Jurkat, Clone E6-1 (cell line): ENCODE results near the gene ST6GALNAC3.

Experiments used
- DNase-seq: peaks from one replicate; pipeline ENCODE4 v3.0.0-alpha.2; 2011; ENCODE audit warnings: low read depth, low spot score
- H3K4me3 ChIP-seq: 2 replicates; pipeline ENCODE4 v1.5.1; 2011; ENCODE audit warnings: mild to moderate bottlenecking, low read length, control low read depth, moderate library complexity

Gene ST6GALNAC3

DNA sequence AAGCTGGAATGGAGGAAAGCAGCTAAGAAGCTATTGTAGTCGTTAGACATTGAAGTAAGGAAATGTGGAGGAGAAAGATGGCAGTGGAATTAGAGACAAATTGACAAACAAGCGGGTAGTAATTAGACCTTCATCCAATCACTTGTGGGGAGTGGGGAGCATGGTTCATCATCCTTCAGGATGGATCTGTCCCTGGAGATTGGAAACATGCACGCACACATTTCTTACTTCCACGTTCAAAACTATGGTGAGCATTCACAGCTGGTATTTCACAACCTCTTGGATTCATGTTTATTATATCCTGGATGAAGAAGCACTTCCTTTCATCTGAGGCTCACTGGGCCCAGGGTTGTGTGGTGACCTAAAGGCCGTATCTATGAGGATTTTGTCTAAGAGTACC is 188.1 kb downstream of the ST6GALNAC3 start:
- DNase-seq = no peak

DNA sequence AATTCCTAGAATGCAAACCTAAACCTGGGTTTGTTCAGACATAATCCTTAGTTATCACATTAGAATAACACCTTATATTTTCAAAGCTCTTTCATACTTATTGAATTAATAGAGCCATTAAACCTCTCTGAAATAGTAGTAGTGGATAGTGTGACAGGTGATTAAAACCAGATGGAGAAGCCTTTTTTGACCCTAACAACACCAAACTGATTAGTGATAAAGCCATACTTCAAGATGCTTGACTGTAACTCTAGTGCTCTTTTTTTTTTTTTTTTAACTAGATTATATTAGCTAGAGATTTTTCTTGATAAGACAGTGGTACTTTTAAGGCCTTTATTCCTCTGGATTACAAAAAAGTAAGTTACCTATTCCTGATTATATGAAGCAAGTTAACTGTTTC is 190.1 kb downstream of the ST6GALNAC3 start:
- no peak overlapping the region for H3K4me3 ChIP-seq
- no peak for DNase-seq

More for the DNA sequence above, 188.1 kb downstream of the ST6GALNAC3 start:
- no peak overlapping the region for H3K4me3 ChIP-seq

DNA sequence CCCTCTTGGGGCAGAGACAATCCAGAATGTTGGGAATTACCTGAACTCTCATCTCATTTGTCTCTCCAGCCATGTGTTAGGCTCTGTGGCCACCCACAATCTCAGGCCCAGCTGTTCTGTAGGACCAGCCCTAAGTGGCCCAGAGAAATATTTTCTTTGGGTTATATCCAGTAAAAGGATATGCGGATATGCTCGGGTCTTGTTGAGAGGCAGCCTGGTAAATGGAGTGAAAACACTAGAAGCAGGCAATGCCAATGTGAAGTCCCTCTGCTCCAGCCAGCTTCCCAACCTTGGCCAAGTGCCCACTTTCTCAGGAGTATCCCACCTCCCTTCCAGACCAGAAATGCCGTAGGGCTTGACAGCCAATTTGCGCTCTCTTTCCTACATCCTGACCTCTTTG is 192.2 kb downstream of the ST6GALNAC3 start:
- DNase-seq = no peak
- H3K4me3 ChIP-seq = no peak overlapping the region

DNA sequence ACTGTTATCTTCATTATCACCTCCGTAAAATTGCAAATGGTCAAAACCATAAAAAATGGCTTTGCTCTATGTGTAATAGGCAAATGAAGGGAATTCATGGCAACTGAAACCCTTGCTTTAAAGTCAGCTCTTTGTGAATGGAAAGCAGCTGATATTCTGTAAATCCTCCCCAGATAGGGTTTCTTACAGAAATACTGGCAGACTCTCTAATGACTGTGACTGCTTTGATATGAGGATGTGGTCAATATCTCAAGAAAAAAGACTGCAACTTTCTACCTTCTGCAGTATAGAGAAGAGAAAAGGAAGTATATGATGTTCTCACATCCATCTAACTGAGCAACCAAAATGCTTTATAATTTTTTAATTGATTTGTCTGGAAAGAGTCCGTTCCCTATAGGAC is 193.1 kb downstream of the ST6GALNAC3 start:
- no peak overlapping the region for H3K4me3 ChIP-seq
- DNase-seq = peak; percentile 89

DNA sequence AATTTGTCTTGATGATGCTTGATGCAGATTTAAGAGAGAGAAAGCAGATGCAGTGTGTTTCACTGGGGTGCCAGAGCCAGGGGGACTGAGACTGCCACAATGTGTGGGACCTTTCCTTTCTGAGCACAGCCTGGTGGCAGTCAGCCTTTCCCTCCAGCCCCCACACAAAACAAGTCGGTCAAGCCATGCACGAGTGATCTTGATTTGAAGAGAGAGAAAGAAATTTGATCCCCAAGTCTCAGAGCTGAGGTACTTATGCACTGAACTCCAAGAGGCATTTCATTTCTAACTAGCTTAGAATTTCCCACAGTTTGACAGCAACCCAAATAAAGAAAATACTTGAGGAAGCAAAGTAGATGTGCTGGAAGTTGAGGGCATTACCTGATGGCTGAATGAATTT is 193.8 kb downstream of the ST6GALNAC3 start:
- DNase-seq = no peak
- H3K4me3 ChIP-seq = no peak overlapping the region

DNA sequence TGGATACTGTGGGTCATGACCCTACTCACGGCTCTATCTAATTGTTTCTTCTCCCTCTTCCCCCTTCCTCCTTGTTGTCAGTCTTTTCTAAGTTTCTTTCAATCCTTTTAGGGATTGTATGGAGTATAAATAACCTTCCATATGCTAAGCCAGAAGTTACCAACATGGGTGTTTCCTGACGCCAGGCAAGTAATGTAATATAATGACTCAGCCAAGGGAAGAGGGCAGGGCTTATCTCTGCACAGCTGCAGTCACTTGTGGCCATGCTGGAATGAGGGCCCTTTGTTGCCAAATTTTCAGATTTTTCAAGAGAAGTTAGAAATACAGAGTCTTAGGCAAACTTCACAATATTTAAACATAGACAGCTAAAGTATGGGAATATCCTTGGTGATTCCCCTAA is 194.6 kb downstream of the ST6GALNAC3 start:
- peak; percentile 48 for DNase-seq

DNA sequence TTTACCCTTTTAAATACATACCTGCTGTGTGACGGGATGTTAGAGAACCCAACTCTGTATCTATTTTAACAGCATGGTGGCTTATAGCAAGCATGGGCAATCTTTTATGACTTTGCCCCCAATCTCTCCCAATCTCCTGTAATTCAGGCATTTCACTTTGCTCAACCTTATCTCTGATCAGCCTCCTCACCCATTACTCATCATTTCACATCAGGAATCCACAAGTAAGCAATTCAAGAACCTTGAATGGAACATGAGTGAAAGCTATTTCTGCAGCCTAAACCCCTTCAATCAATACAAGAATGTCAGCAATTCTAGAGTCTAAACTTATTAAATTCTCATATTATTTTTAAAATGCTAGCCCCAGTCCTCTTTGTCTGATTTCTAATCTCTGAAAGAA is 199.8 kb downstream of the ST6GALNAC3 start:
- DNase-seq = no peak
- no peak overlapping the region for H3K4me3 ChIP-seq

More for the DNA sequence above, 194.6 kb downstream of the ST6GALNAC3 start:
- H3K4me3 ChIP-seq = no peak overlapping the region

DNA sequence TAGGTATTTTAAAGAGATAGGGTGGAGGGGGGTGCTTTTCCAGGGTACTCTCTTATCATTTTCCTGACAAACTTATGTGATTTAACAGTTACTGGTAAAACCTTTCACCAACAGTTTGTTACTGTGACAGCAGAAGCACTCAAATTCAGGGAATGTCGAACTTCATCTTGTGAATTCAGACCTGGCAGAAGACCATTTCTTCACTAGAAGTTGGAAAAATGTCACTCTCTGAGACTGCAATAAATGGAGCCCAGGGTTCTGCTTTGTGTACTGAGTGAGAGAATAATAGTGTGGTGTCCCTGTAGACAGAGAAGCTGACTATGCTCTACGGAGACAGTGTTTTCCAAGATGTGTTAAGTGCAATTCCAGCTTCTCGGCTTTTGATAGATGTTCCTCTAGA is 200.2 kb downstream of the ST6GALNAC3 start:
- DNase-seq = no peak
- no peak overlapping the region for H3K4me3 ChIP-seq

DNA sequence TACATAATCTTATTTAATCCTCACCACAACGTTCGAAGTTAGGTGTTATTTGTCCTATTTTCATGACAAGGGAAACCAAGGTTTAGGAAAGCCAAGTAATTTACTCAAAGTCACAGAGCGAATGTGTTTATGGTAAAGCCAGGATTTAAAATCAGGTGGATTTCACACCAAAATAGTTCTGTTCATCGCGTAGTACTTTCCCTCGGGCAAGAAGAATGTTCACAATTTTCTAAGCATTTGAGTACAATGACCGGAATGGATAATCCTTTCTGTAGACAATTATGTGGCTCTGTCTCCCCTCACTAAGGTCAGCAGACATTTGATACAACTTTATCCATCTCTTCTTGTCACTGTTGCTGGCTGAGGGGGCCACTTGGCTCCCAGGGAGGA is 204.2 kb downstream of the ST6GALNAC3 start:
- no peak overlapping the region for H3K4me3 ChIP-seq
- DNase-seq = no peak

DNA sequence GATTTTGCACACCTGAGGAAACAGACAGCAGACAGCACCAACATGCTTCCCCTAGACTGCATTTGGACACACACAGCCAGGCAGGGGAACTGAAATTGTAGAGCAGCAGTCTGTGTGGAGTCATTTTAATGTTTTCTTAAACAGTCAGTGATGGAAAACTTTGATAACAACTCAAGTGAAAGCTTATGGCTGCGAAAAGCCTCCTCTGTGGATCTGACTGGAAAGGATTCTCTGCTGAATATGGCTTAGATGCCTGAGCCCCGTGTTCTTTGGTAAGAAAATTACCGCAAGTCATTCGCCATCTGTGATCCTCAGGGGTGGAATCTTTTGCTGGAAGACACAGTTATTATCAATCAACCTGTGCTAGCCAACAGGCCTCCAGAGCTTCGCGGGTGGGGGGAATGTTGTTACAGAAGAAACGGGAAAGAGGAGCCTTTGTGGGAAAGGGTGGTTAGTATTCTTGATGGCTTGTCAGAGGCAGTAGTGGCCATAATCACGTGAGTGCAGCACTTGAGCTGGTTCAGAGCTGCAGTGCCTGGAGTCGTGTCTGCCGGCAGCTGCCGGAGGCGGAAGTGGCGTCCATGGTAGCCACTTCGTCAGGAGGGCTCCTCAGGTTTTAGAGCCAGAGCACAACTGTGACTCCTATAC is 204.7 kb downstream of the ST6GALNAC3 start:
- no peak overlapping the region for H3K4me3 ChIP-seq
- DNase-seq = no peak

DNA sequence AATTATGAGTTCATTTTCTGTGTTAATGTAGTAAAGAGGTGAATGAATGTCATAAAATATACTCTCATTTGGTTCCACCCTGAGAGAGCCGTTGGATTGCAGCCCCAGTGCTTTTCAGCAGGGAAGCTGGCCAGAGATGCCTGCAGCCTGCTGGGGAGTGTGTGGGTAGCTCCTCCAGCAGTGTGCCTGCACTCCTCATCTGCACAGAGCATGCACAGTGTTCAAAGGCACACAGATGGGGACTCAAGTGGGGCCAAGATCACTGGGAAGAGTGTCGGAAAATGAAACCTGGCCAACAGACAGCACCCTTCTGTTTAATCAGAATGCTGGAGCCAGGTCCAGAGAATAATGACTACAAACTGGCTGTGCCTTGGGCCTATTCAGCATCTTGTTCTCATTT is 206.8 kb downstream of the ST6GALNAC3 start:
- no peak for DNase-seq
- H3K4me3 ChIP-seq = no peak overlapping the region

DNA sequence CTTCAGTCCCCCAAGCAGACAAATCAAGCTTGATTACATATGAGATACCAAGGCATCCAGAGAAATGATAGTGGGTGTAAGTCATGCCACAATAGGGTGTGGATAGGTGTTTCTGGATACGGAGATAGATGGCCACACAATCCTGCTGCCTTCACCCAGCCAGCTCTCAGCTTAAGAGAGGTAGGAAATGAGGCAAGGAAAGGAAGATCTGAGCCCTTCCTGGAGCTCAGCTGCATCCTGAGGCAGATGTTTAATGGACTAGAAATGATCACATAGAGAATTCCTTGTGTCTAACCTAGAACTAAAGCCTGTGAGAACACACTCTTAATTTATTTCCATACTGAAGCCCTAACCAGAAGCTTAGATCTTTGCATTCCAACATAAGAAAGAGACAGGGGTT is 210.3 kb downstream of the ST6GALNAC3 start:
- no peak overlapping the region for H3K4me3 ChIP-seq
- DNase-seq = no peak

DNA sequence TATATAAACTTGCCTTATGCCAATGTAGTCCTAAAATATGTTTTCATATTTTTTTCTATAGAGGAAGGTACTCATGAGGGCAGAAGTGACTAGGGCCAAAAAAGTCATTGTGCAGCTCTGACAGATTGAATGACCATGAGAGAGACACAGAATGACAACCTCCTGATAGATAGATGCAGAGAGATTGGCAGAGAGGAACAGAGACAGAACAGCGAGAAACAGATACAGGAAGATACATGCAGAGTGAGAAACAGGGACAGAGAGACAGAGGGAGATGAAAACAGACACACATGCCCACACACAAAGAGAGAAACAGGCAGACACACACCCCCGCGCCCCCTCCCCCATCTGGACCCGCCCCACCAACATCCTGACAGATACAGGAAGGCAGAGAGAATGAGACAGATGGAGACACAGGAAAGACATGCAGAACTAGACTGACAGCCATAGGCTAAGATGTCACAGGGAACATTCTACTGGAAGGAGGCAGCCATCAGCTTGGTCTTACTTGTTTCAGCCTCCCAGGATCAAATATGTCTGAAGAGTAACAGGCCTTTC is 211.1 kb downstream of the ST6GALNAC3 start:
- DNase-seq = no peak
- no peak overlapping the region for H3K4me3 ChIP-seq

DNA sequence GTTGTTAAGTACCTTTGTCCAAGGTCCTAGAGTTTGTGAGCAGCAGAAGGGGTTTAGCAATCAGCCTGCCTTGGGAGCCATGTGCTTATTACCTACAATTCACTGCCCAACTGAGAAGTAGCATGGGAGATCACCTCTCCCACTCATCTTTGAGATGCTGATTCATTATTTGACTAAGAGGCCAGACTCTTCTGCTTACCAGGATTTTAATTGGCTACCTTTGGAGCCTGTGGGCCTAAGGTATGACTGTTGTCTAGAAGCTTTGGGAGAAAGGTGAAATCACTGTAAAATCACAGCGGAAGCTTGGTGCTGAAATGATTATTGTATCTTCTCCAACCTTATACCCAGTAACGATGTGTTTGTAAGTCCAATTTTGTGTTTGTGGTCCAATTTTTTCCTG is 213.4 kb downstream of the ST6GALNAC3 start:
- H3K4me3 ChIP-seq = no peak overlapping the region
- no peak for DNase-seq

DNA sequence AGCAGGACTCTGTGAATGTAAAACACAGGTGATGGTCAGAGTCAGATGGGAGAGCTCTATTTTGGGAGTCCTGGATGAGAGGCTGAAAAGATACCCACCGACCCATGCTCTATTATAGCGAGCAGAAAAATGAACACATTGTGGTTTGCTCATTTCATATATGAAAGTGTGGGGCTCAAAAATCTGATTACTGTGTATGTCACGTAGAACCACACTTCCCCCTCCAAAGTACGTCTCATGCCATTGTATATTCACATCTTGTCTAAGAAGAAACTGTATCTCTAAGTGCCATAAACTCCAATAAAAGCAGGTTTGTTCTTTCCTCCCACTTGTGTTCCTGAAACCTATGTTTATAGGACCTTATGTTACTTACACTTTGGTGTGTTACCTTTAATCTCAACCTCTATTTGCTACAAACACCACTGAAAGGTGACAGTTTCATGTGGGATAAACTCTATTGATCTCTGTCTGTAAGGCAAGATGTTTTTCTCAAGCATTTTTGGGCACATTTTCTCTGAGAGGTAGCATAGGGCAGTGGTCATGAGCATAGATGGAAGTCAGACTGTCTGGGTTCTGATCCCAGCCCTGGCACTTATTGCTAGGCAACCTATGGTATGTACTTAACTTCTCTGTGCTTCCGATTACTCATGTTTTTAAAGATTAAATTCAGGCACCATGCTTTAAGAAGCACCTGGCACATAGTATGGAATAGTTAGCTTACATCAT is 214.4 kb downstream of the ST6GALNAC3 start:
- H3K4me3 ChIP-seq = no peak overlapping the region
- no peak for DNase-seq

DNA sequence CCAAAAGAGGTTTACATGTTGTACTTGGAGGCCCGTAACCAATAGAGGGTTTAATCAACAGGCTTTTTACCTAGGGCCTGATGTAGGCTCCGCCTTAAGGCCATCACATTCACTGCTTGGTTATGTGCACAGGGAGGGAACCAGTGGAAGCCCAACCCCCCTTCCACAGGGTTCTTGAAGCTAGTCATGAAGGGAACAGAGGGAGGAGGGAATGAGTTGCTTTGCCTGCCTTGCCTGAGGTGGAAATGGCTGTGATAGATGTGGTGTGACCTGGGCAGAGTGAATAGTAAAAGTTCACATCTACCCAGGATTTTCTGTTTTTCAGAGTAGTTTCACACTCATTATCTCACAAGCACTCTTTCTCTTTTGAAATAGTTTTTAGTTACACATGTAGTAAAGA is 215.1 kb downstream of the ST6GALNAC3 start:
- no peak for DNase-seq
- H3K4me3 ChIP-seq = no peak overlapping the region

DNA sequence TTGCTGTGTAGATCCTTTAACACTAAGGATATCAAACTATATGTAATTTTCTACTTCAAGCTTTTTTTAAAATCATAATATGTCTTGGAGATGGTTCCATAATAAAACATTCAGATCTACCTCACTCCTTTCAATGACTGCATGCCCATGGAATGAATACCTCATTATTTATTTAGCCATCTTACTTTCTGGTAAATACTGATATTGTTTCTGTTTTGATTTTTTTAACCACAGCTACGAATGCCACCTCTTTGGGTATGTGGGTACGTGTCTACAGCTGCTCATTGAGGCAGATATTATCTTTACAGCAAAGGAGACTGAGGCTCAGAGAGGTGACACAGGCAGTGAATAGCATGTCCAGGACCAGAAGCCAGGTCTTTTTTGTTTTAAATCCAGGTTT is 215.7 kb downstream of the ST6GALNAC3 start:
- H3K4me3 ChIP-seq = no peak overlapping the region

DNA sequence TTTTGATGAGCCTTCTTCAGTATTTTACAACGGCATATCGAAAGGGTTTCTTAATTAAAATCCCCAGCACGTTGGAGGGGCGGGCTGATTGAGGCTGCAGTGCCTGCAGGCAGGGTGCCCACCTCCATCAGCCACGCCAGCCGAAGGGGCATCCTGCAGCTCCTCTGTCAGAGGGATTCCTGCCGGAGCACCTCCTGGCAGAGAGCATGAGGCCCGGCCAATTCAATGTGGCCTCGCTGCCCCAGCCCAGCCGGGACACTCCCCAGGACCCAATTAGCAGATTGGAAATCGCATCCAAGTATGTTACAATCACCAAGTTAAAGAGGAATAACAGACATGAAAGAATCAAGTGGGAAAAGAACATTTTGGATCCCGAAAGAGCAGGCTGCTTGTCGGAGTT is 216.6 kb downstream of the ST6GALNAC3 start:
- no peak overlapping the region for H3K4me3 ChIP-seq
- no peak for DNase-seq

More for the DNA sequence above, 215.7 kb downstream of the ST6GALNAC3 start:
- no peak for DNase-seq

DNA sequence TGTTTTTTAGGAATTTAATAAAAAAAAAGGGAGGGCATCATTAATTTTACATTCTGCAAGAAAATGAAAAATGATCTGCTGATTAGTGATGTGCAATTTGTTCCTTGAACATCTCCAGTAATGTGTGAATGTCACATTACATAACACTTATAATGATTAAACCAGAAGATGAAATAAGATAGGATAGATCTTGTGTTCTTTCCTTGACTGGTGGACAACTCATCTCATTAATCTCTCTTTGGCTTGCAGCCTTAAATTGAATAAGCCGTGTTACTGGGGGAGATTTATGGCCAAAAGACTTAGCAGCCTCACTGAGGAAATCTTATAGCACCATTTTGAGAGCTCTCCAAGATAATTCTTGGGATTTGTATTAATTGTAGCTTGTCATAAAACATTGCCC is 217.2 kb downstream of the ST6GALNAC3 start:
- H3K4me3 ChIP-seq = no peak overlapping the region
- DNase-seq = no peak

DNA sequence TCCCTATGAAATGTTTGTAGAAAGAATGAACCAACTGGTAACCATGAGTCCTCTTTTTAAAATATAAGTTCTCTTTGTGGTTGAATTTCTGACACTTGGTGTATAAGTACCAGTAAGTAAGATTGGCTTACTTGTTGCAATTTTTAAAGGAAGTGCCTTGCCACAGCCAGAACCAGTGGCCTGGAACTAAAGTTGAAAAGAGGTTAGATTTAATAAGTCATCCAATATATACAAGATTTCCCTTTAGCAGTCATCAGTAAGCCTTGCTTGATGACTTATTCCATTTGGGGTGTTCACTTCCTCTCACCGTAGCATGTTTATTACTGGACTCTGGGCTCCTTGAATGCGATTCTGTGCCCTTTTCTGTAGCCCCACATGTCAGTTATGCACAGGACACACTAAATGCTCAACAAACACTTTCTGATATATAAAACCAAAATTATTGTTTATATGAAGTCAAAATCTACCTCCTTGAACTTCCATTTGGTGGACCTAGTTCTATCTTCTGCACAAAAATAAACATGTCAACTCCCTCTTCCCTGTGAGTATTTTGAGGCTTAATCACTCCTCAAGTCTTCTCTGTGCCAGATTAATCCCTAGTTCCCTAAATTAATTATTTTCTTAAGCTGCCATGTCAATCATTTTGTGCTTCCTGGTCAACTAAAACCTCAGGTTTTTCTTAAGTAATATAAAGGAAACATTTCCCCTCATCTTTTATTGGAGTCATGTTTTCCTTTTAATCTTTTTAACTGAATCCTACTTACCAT is 218.1 kb downstream of the ST6GALNAC3 start:
- no peak overlapping the region for H3K4me3 ChIP-seq
- no peak for DNase-seq
